ENCODE results near the gene SIAE. TPM values are rescaled to one million over a fixed set of nuclear protein-coding genes. Genes with fewer than 3 reads are reported as not detected.
A peak's percentile ranks its signal among the peaks of the same experiment; 100 is the strongest.

SIAE gene
- total and polyA plus RNA-seq, 9 donors: 2.3 to 18.8 (median 8.1) TPM

DNA sequence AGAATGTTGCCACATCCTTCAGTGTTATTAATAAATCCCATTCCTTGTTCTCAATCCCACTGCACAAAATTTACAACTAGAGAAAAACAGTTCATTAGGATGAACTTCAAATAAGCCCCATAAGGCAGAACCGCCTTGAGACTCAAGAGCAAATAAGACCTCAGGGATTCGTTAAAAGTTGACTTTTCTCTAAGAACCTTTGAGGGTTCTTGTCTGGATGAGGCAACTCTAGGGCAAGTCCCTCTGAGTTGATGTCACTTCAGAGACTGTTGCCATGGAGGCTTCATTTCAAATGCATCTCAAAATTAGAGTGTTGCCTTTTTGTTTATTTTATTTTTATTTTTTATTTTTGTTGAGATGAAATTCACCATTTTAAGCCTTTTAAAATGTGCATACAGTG is 82.1 kb downstream of the SIAE start:
- H3K36me3 ChIP-seq: no peaks in the 10 kb centered on the region
- TF ChIP-seq, protein P1, sequence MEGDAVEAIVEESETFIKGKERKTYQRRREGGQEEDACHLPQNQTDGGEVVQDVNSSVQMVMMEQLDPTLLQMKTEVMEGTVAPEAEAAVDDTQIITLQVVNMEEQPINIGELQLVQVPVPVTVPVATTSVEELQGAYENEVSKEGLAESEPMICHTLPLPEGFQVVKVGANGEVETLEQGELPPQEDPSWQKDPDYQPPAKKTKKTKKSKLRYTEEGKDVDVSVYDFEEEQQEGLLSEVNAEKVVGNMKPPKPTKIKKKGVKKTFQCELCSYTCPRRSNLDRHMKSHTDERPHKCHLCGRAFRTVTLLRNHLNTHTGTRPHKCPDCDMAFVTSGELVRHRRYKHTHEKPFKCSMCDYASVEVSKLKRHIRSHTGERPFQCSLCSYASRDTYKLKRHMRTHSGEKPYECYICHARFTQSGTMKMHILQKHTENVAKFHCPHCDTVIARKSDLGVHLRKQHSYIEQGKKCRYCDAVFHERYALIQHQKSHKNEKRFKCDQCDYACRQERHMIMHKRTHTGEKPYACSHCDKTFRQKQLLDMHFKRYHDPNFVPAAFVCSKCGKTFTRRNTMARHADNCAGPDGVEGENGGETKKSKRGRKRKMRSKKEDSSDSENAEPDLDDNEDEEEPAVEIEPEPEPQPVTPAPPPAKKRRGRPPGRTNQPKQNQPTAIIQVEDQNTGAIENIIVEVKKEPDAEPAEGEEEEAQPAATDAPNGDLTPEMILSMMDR (IDR thresholded peaks at IDR 0.05): no peak
- TF ChIP-seq EP300 (IDR thresholded peaks at IDR 0.05) (no peak), POLR2A (IDR thresholded peaks at IDR 0.05) (no peak)
- no peak for DNase-seq
- WGBS, 3 donors: 74 to 82% (median 82%) methylated on average over 2 of the region's 2 CpGs
- intact Hi-C loops (cut with DNase I): no loop called here
- H3K27ac ChIP-seq: no peak overlapping the region
- no peaks in the 10 kb centered on the region for H3K9me3 ChIP-seq
- H3K4me3 ChIP-seq: no peak overlapping the region
- no peaks in the 10 kb centered on the region for H3K4me1 ChIP-seq (ENCODE audit: insufficient read depth)
- H3K27me3 ChIP-seq: no peaks in the 10 kb centered on the region

- DNase-seq: peak in 2 of 5 donors; percentile 20 to 50
- TF ChIP-seq, protein P1 (IDR thresholded peaks at IDR 0.05): no peak
- no peak for TF ChIP-seq EP300 (IDR thresholded peaks at IDR 0.05)
- no peak for TF ChIP-seq POLR2A (IDR thresholded peaks at IDR 0.05)
- Histone ChIP-seq H3K36me3 (no peaks in the 10 kb centered on the region), H3K9me3 (no peaks in the 10 kb centered on the region), H3K4me1 (ENCODE audit: insufficient read depth) (no peaks in the 10 kb centered on the region), H3K4me3 (no peak overlapping the region), H3K27me3 (no peaks in the 10 kb centered on the region), H3K27ac (no peak overlapping the region)
- 37 to 44% (median 41%) methylated on average over 3 of the region's 3 CpGs for WGBS, 3 donors
- intact Hi-C loops (cut with DNase I): loop anchor here in 1 of 4 donors (10.0 kb wide), 1 partner anchor 512 kb away; no protein-coding TSS in a partner anchor
These were observed 87.2 kb downstream of the SIAE start for GRCh38 chr11:124586238-124586860.

DNA sequence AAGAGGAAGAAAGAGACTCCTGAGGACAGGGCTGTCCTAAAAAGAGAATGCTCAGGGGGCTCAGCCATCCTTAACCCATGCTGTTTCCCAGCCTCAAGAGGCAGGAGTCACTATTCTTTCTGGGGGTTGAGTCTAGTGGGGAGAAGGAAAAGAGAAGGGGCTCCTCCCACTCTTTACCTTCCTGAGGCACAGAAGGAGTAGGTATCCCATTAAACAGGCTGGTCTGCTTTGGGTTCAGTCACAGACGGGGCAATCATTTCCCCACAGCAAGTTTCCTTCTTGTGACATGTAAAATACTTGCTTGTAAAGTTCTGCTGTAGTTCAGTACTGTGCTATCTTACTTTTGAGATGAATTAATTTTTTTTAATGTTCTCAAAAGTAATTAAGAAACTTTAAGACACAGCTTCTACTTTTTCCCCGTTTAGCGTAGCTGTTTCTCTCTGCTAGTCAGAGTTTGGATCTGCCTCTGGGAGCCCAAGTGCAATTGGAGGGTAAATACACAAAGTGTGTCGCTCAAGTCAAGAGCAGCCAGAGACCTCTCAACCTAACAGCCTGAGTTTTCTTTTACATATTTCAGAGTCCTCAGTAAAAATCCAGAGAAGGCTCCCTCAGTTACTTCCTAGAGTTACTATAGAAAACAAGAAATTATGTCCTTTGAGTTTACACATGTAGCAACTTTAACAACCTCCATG is 88.7 kb downstream of the SIAE start:
- Histone ChIP-seq H3K36me3 (no peaks in the 10 kb centered on the region), H3K4me1 (ENCODE audit: insufficient read depth) (no peaks in the 10 kb centered on the region), H3K4me3 (no peak overlapping the region), H3K9me3 (no peaks in the 10 kb centered on the region), H3K27me3 (no peaks in the 10 kb centered on the region), H3K27ac (no peak overlapping the region)
- intact Hi-C loops (cut with DNase I): loop anchor here in 1 of 4 donors (10.0 kb wide), 1 partner anchor 510 kb away; no protein-coding TSS in a partner anchor
- 57 to 63% (median 60%) methylated on average over 4 of the region's 4 CpGs for WGBS, 3 donors
- no peak for DNase-seq
- TF ChIP-seq POLR2A (IDR thresholded peaks at IDR 0.05): no peak
- TF ChIP-seq, protein P1 (IDR thresholded peaks at IDR 0.05): no peak
- TF ChIP-seq EP300 (IDR thresholded peaks at IDR 0.05): no peak

GRCh38 chr11:124583781-124584180 is 89.8 kb downstream of the SIAE start:
- Histone ChIP-seq H3K27me3 (no peaks in the 10 kb centered on the region), H3K4me1 (ENCODE audit: insufficient read depth) (no peaks in the 10 kb centered on the region), H3K27ac (no peak overlapping the region), H3K36me3 (no peaks in the 10 kb centered on the region), H3K9me3 (no peaks in the 10 kb centered on the region), H3K4me3 (no peak overlapping the region)
- no peak for DNase-seq
- TF ChIP-seq EP300 (IDR thresholded peaks at IDR 0.05) (no peak), POLR2A (IDR thresholded peaks at IDR 0.05) (no peak)
- TF ChIP-seq, protein P1 (IDR thresholded peaks at IDR 0.05): no peak
- intact Hi-C loops (cut with DNase I): loop anchor here in 1 of 4 donors (10.0 kb wide), 1 partner anchor 509 kb away; no protein-coding TSS in a partner anchor
- WGBS, 3 donors: 46 to 68% (median 50%) methylated on average over 8 of the region's 8 CpGs

Small RNA genes lying within 50 kb of the gene (small RNA-seq; reads per million reads assigned to genes)
- not detected for gene RNA5SP352

Other genes starting within 250 kb of the SIAE start
- gene OR8B4, start 248.9 kb downstream of the SIAE start, total RNA-seq: not detected
- not detected for gene OR8B4, start 248.9 kb downstream of the SIAE start, polyA plus RNA-seq
- not detected for gene OR8B8, start 228.0 kb downstream of the SIAE start, total RNA-seq
- gene OR8B8, start 228.0 kb downstream of the SIAE start, polyA plus RNA-seq: not detected
- gene OR8B12, start 130.1 kb downstream of the SIAE start, total RNA-seq: not detected
- not detected for gene OR8B12, start 130.1 kb downstream of the SIAE start, polyA plus RNA-seq
- gene OR8A1, start 103.7 kb downstream of the SIAE start, total RNA-seq: not detected
- not detected for gene OR8A1, start 103.7 kb downstream of the SIAE start, polyA plus RNA-seq
- not detected for gene PANX3, start 62.3 kb downstream of the SIAE start, total RNA-seq
- gene PANX3, start 62.3 kb downstream of the SIAE start, polyA plus RNA-seq: not detected
- gene TBRG1, start 50.9 kb downstream of the SIAE start, total RNA-seq: 10 to 100 TPM; 15.0 to 41.4 (median 24.2) TPM
- gene TBRG1, start 50.9 kb downstream of the SIAE start, polyA plus RNA-seq: 10 to 100 TPM; 20.4 to 27.4 TPM
- 10 to 100 TPM in 1 of 7 donors, 1 to 10 TPM in 6; 1.3 to 30.1 (median 3.0) TPM for gene SPA17, start 165 bp upstream of the SIAE start, total RNA-seq
- gene SPA17, start 165 bp upstream of the SIAE start, polyA plus RNA-seq: 10 to 100 TPM in 1 of 2 donors, 1 to 10 TPM in 1; 2.3 to 10.4 TPM
- 1 to 10 TPM in 6 of 7 donors, not detected in 1; 1.1 to 7.0 (median 4.2) TPM for gene NRGN, start 66.2 kb upstream of the SIAE start, total RNA-seq
- gene NRGN, start 66.2 kb upstream of the SIAE start, polyA plus RNA-seq: 1 to 10 TPM; 3.3 to 5.1 TPM
- 10 to 100 TPM in 1 of 7 donors, 1 to 10 TPM in 3, under 1 TPM in 2, not detected in 1; 0.38 to 27.1 (median 1.8) TPM for gene VSIG2, start 78.5 kb upstream of the SIAE start, total RNA-seq
- gene VSIG2, start 78.5 kb upstream of the SIAE start, polyA plus RNA-seq: under 1 TPM; 0.30 to 0.48 TPM
- gene ESAM, start 88.6 kb upstream of the SIAE start, total RNA-seq: 10 to 100 TPM in 4 of 7 donors, 1 to 10 TPM in 3; 7.3 to 28.4 (median 11.2) TPM
- gene ESAM, start 88.6 kb upstream of the SIAE start, polyA plus RNA-seq: 10 to 100 TPM; 40.7 to 46.6 TPM
- 10 to 100 TPM; 14.8 to 19.4 (median 17.1) TPM for gene MSANTD2, start 126.7 kb upstream of the SIAE start, total RNA-seq
- 10 to 100 TPM in 1 of 2 donors, 1 to 10 TPM in 1; 9.9 to 16.7 TPM for gene MSANTD2, start 126.7 kb upstream of the SIAE start, polyA plus RNA-seq
- 10 to 100 TPM; 36.9 to 90.4 (median 56.7) TPM for gene ROBO3, start 191.7 kb upstream of the SIAE start, total RNA-seq
- 10 to 100 TPM; 15.2 to 62.8 TPM for gene ROBO3, start 191.7 kb upstream of the SIAE start, polyA plus RNA-seq
- 10 to 100 TPM in 4 of 7 donors, 1 to 10 TPM in 3; 5.9 to 22.0 (median 10.0) TPM for gene ROBO4, start 224.1 kb upstream of the SIAE start, total RNA-seq
- gene ROBO4, start 224.1 kb upstream of the SIAE start, polyA plus RNA-seq: 10 to 100 TPM in 1 of 2 donors, 1 to 10 TPM in 1; 7.8 to 12.0 TPM
- under 1 TPM in 2 of 7 donors, not detected in 5; 0.24 to 0.48 TPM for gene HEPN1, start 245.5 kb upstream of the SIAE start, total RNA-seq
- not detected for gene HEPN1, start 245.5 kb upstream of the SIAE start, polyA plus RNA-seq